ENCODE results near the gene PDLIM4.

Gene PDLIM4

GRCh38 chr5:132227485-132228240 is 29.8 kb upstream of the PDLIM4 start, which contains the start of gene P4HA2:
Gene P4HA2, minus strand, starts transcription at chr5:132227853. Its CDS starts 9,227 bp downstream, at chr5:132218626.
- DNase-seq (ENCODE audit: low read depth in 2 of 2), result peak in 1 of 2 donors; percentile 12

GRCh38 chr5:132228241-132229035 is 29.1 kb upstream of the PDLIM4 start:
- no peak for DNase-seq (ENCODE audit: low read depth in 2 of 2)

GRCh38 chr5:132229236-132229635 is 28.3 kb upstream of the PDLIM4 start:
- no peak for DNase-seq (ENCODE audit: low read depth in 2 of 2)

DNA sequence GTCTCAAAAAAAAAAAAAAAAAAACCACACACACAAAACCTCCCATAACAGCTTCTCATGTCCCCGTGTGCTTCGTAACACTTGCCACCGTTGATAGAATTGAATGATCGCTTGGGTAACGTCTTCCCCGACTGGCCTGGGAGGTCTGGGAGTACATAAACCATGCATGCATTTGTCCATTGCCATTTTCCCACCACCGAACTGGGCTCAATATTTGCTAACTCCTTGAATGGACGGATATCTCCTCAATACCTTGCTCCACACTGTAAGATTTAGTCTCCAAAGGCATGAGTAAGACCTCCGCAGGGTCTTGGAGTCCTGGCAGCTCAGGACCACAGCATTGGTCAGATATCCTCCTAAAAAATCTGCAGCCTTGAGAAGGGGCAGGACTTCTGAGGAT is 26.6 kb upstream of the PDLIM4 start:
- DNase-seq (ENCODE audit: low read depth in 2 of 2), result no peak

DNA sequence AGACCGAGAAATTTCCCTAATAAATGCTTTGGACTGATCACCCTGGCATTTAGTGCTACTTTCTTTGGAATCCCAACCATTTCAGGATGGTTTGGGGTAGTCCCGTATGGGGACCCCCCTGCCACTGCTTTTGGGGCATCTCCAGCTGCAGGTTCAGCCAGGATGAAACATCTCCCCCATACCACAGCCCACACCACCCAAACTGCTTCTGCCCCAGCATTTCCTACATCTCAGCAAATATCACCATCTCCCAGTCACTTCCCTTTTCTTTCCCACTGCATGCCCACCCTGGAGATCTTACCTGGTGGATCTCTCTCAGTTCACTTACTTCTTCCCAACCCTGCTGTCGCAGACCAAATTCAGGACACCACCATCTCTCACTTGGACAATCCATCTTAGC is 25.0 kb upstream of the PDLIM4 start:
- DNase-seq (ENCODE audit: low read depth in 2 of 2), result no peak

DNA sequence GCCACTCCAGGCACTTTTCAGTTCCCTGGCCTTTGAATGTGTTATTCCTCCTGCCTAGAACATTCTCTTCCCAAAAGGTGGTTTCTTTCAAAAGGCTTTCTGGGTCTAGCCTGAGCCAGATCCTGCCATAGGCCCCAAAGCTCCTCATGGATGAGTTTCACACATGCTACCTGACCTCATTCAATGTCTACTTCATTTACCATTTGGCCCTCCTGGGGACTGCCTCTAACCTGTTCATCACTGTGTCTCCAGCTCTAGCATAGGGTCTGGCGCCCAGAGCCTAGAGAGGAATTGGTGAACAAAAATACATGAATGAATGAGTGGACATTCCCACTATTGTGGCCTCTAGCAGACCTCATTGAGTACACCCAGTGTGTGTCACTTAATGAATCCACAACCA is 24.4 kb upstream of the PDLIM4 start:
- no peak for DNase-seq (ENCODE audit: low read depth in 2 of 2)

GRCh38 chr5:132233811-132234683 is 23.4 kb upstream of the PDLIM4 start:
- no peak for DNase-seq (ENCODE audit: low read depth in 2 of 2)

DNA sequence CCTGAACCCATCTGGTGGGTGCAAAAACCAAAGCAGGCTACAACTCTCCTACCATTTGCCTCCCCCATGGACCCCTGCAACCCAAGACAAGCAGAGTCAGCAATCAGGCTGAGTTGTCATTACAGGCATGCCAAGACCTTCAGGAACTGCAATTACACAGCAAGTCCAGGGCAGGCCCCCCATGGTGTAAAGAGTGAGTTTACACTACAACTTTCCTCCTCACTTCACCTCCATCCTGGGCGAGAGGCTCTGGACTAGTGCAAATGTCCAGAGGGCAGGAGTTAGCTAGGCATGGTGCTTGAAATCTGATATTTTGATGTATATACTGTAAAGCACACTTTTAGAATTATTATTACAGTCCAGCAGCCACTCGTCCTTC is 22.8 kb upstream of the PDLIM4 start:
- DNase-seq (ENCODE audit: low read depth in 2 of 2), result no peak

DNA sequence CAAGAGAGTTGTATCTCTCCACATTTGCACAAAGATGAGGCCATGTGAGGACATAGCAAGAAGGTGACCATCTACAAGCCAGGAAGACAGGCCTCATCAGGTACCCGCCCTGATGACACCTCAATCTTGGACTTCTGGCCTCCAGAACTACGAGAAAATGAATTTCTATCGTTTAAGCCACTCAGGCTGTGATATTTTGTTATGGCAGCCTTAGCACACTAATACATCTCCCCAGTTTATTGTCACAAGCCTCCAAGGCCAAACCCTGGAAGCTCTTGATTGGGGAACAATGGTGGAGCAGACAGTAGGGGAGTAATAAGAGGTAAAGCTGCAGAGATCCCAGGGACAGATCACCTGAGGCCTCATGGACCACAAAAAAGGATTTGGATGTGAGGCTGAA is 22.2 kb upstream of the PDLIM4 start:
- DNase-seq (ENCODE audit: low read depth in 2 of 2), result no peak

- no peak for DNase-seq (ENCODE audit: low read depth in 2 of 2)
These were observed 20.4 kb upstream of the PDLIM4 start for GRCh38 chr5:132237141-132237540.

DNA sequence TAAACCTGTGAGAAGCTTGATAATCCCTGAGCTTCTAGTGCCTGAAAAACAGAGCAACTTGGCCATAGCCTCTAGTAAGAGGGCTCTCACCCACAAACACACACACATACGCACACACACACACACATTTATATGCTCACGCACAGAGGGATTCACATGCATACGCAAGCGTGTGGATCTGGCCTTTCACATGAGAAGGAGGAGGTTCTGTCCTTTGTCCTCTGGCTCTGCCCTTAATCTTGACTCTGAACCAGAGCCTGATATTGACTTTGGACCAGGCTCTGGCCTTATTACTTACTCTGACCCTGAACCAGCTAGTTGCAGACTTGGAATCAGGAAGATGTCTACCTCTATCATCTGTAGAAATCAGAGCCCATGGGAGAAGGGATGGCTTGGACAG is 19.8 kb upstream of the PDLIM4 start:
- no peak for DNase-seq (ENCODE audit: low read depth in 2 of 2)

GRCh38 chr5:132238169-132238744 is 19.2 kb upstream of the PDLIM4 start:
- peak; percentile 38 to 67 for DNase-seq (ENCODE audit: low read depth in 2 of 2)

DNA sequence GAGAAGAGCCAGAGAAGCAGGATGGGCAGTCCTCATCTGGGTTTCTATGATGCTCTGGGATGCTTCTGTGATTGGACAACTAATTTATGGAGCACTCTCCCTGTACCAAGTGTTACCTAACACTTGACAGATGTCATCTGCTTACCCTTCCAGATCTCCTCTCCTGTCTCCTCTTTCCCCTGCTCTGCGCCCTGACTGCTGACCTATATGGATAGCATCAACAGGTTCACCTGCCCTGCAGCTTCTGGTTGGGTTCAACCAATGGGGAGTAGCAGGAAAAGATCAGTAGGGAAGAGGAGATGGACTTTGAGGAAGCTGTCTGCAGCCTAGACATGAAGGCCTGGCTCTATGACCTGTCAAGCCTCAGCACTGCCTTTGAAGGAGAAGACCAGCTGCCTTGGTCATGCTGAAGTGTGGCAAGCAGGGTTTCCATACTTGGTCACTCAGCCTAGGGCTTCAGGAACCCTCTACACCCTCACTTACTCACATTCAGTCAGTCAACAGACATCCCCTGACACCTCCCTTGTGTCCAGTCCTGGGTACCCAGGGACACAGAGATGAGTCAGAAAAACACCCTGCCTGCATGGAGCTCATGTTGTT is 18.5 kb upstream of the PDLIM4 start:
- DNase-seq (ENCODE audit: low read depth in 2 of 2), result no peak

DNA sequence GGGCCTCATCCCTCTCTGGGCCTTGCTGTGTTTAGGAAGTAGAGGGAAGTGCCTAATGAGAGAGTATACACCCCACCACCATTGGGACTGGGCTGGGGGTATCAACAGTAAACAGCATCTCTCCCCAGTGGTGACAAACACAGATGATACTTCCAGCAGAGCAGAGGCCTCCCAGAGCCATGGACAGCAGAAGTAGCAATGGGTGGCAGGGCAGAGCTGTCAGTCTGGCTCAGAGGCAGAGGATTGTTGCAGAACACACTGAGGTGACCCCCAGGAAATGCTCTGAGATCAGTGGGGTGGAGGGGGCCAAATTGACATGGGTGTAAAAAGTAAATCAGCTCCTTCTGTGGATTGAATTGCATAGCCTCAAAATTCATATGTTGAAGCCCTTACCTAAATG is 17.7 kb upstream of the PDLIM4 start:
- no peak for DNase-seq (ENCODE audit: low read depth in 2 of 2)

DNA sequence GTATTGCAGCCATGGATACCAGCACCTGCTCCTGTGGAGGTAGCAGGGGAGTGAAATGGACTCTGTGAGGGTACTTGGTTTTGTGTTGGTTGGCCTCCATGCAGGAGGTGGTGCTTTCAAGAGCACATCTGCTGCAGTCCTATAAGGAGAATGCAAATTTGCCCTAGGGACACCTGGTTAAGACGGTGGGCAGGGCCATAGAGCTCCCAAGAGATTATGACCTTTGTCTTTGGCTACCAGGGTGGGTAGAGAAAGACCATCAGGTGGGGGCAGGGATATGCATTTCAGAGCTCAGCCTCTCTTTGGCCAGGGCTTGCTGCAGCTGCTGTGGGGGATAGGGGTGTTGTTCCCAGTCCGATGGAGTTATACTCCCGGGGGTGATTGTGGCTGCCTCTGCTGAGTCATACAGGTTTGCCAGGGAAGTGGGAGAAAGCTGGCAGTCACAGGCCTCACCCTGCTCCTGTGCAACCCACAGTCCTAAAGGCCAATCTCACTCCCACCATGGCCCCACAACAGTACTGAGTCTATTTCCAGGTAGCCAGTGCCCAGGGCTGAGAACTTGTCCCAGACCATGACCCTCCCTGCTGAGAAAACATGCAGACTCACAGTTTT is 14.0 kb upstream of the PDLIM4 start:
- DNase-seq (ENCODE audit: low read depth in 2 of 2), result no peak

GRCh38 chr5:132245593-132245992 is 11.9 kb upstream of the PDLIM4 start:
- no peak for DNase-seq (ENCODE audit: low read depth in 2 of 2)

GRCh38 chr5:132246806-132247205 is 10.7 kb upstream of the PDLIM4 start:
- DNase-seq (ENCODE audit: low read depth in 2 of 2), result no peak

DNA sequence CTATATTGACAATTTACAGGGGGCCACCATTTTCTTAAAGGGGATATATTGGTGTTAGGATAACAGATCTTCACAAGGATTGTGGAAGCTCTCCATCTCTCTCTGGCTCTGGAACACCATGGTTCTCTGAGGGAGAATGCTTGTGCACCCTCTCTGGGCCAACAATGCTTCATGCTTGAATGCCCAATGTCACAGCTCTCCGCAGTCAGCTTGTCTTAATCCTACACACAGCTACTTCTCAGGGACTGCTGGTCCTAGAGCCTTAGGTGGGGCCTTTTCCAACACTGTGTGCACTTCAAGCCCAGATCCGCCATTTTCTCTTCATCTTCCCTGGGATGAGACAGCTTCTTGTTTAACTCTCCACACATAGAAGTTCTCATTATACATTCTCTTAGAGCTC is 6.9 kb upstream of the PDLIM4 start:
- DNase-seq (ENCODE audit: low read depth in 2 of 2), result no peak

DNA sequence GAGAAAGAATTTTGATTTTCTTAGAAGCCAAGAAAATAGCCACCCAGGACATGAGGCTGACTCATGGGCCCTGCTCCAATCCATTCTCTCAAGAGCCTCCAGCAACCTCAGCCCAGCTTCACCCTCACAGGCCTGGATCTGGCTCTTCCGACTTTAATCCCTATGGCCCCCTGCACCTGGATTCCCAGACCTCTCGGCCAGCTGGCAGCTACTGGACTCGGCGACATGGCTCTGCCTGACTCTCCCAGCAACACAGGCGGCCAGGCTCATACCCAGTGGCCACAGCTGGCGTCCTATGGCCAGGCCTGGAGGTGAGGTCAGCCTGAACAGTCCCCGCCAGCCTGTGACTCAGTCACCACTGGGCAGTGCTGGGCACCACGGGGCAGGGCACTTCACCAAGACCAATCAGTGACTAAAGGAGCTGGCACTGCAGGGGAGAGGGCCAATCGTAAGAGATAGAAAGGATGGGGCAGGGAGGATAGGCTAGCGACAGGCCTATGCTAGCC is 6.2 kb upstream of the PDLIM4 start:
- no peak for DNase-seq (ENCODE audit: low read depth in 2 of 2)

- DNase-seq (ENCODE audit: low read depth in 2 of 2), result no peak
These were observed 4.5 kb upstream of the PDLIM4 start for GRCh38 chr5:132253008-132253441.
